HCT116 (cell line): ENCODE data around the gene SIGLECL1. TPM values are rescaled to one million over a fixed set of nuclear protein-coding genes. Genes with fewer than 3 reads are reported as not detected.

Experiments used
- ATAC-seq: fragments of 200-7000 bp; cut with Tn5 transposase; 2 replicates; pipeline ENCODE4 v1.9.1; 2020; ENCODE audit warnings: mild to moderate bottlenecking, moderate library complexity
- BruUV-seq: library from RNA; stranded (reverse); fragments of 400-500 nt; replicated peaks from 2 replicates; lab custom pipeline; 2021; lab: Mats Ljungman, UMichigan
- CTCF ChIA-PET: fragments of 300-600 bp; sonication (Branson Sonifier 250); formaldehyde crosslinking; loops from one replicate; lab custom pipeline; 2021; ENCODE audit warnings: antibody characterized with exemption; lab: Charles Lee
- POLR2A ChIA-PET: fragments of 300-600, 350-600 bp; sonication (Branson Sonifier 250); formaldehyde crosslinking; loops from one replicate; lab custom pipeline; 2021; ENCODE audit warnings: antibody characterized with exemption; lab: Charles Lee
- RAD21 ChIA-PET, 2 experiments: fragments of 300-600 bp; sonication (Branson Sonifier 250); formaldehyde crosslinking; loops; one replicate each; lab custom pipeline; 2023; ENCODE audit warnings: low total read pairs in 2 of 2; ENCODE audit not compliant: uncharacterized antibody in 2 of 2, unreplicated experiment in 2 of 2, low non-redundant PET in 1 of 2; lab: Charles Lee
- DNase-seq: peaks from one replicate; pipeline ENCODE4 v3.0.0-alpha.2; 2010; ENCODE audit warnings: low read depth, low spot score
- H2AFZ ChIP-seq: fragments of 200-600 bp; shearing (Covaris generic), sonication (generic); 2 replicates; pipeline ENCODE4 v1.6.1; 2017; ENCODE audit warnings: low read depth, mixed run types, mixed read lengths, antibody characterized with exemption, low read length; ENCODE audit not compliant: poor library complexity, severe bottlenecking
- H3K27ac ChIP-seq: 2 replicates; pipeline ENCODE4 v1.5.1; 2012; ENCODE audit warnings: low read depth, low read length
- H3K27me3 ChIP-seq: fragments of 200-600 bp; sonication (generic); 2 replicates; pipeline ENCODE4 v1.6.1; 2016; ENCODE audit warnings: mixed run types, low read length, mixed read lengths; ENCODE audit not compliant: insufficient read depth
- H3K36me3 ChIP-seq, 2 experiments: fragments of 200-500 bp in 1 of 2; fragments of 200-600 bp in 1 of 2; sonication (Bioruptor generic) in 1 of 2; sonication (generic) in 1 of 2; 2 replicates each; pipeline versions ENCODE4 v1.5.1 to v1.6.1; 2014 to 2016; ENCODE audit warnings: low read length in 2 of 2, inconsistent platforms in 1 of 2, mixed read lengths in 1 of 2, mixed run types in 1 of 2; ENCODE audit not compliant: insufficient read depth in 2 of 2, control insufficient read depth in 1 of 2
- H3K4me1 ChIP-seq, 2 experiments: fragments of 200-600 bp in 1 of 2; sonication (generic) in 1 of 2; 2 replicates each; pipeline versions ENCODE4 v1.5.1 to v1.6.1; 2012 to 2017; ENCODE audit warnings: low read length in 2 of 2, inconsistent platforms in 1 of 2, mild to moderate bottlenecking in 1 of 2, mixed read lengths in 1 of 2, mixed run types in 1 of 2, moderate library complexity in 1 of 2; ENCODE audit not compliant: insufficient read depth in 2 of 2, control insufficient read depth in 1 of 2
- H3K4me2 ChIP-seq: fragments of 200-600 bp; sonication (generic); 2 replicates; pipeline ENCODE4 v1.6.1; 2017; ENCODE audit warnings: mixed run types, low read length, mixed read lengths
- H3K4me3 ChIP-seq, 2 experiments: fragments of 200-600 bp in 1 of 2; sonication (generic) in 1 of 2; replicated peaks in 1 of 2; 2 replicates each; pipeline ENCODE4 v1.5.1; 2011 to 2016; ENCODE audit warnings: low read length in 2 of 2, control low read depth in 1 of 2, low read depth in 1 of 2, mild to moderate bottlenecking in 1 of 2, mixed read lengths in 1 of 2, mixed run types in 1 of 2
- H3K79me2 ChIP-seq: fragments of 200-600 bp; sonication (generic); 2 replicates; pipeline ENCODE4 v1.6.1; 2017; ENCODE audit warnings: mild to moderate bottlenecking, mixed run types, low read length, moderate library complexity, mixed read lengths; ENCODE audit not compliant: insufficient read depth
- H3K9ac ChIP-seq: fragments of 200-600 bp; sonication (generic); 2 replicates; pipeline ENCODE4 v1.6.1; 2016; ENCODE audit warnings: low read length, mixed read lengths
- H3K9me2 ChIP-seq: fragments of 200-600 bp; sonication (generic), shearing (Covaris generic); 2 replicates; pipeline ENCODE4 v1.6.1; 2017; ENCODE audit warnings: mixed run types, mild to moderate bottlenecking, moderate library complexity; ENCODE audit not compliant: insufficient read depth
- H3K9me3 ChIP-seq, 2 experiments: fragments of 200-500 bp in 1 of 2; fragments of 200-600 bp in 1 of 2; sonication (Bioruptor generic) in 1 of 2; sonication (generic) in 1 of 2; 2 replicates each; pipeline ENCODE4 v1.6.1; 2014 to 2017; ENCODE audit warnings: low read length in 2 of 2, mixed read lengths in 2 of 2, inconsistent platforms in 1 of 2, low read depth in 1 of 2, mild to moderate bottlenecking in 1 of 2, mixed run types in 1 of 2, moderate library complexity in 1 of 2; ENCODE audit not compliant: control insufficient read depth in 1 of 2, insufficient read depth in 1 of 2
- H4K20me1 ChIP-seq: fragments of 200-600 bp; sonication (generic), shearing (Covaris generic); 2 replicates; pipeline ENCODE4 v1.6.1; 2017; ENCODE audit warnings: mixed run types, mild to moderate bottlenecking, moderate library complexity; ENCODE audit not compliant: insufficient read depth
- CBX3 ChIP-seq: IDR thresholded peaks from 2 replicates; pipeline ENCODE4 v1.6.1; 2012; ENCODE audit warnings: low read depth
- EGR1 ChIP-seq: IDR thresholded peaks from 2 replicates; pipeline ENCODE4 v1.6.1; 2012; ENCODE audit warnings: low read depth
- ELF1 ChIP-seq: IDR thresholded peaks from 2 replicates; pipeline ENCODE4 v1.6.1; 2012; ENCODE audit warnings: low read depth, borderline replicate concordance
- EZH2 ChIP-seq: fragments of 200-600 bp; sonication (generic); IDR thresholded peaks from 2 replicates; pipeline ENCODE4 v1.6.1; 2017; ENCODE audit warnings: antibody characterized with exemption, mixed run types
- EZH2phosphoT487 ChIP-seq: fragments of 200-600 bp; IDR thresholded peaks from 2 replicates; pipeline ENCODE4 v1.6.1; 2018; ENCODE audit warnings: antibody characterized with exemption, borderline replicate concordance
- JUND ChIP-seq: IDR thresholded peaks from 2 replicates; pipeline ENCODE4 v1.6.1; 2012
- MAX ChIP-seq: IDR thresholded peaks from 2 replicates; pipeline ENCODE4 v1.6.1; 2012
- POLR2A ChIP-seq: IDR thresholded peaks from 2 replicates; pipeline ENCODE4 v1.7.0; 2011; ENCODE audit warnings: borderline replicate concordance; ENCODE audit not compliant: insufficient read depth, insufficient read length; ENCODE audit errors: extremely low read depth
- POLR2AphosphoS5 ChIP-seq: IDR thresholded peaks from 2 replicates; pipeline ENCODE4 v1.6.1; 2011; ENCODE audit warnings: mild to moderate bottlenecking, low read depth, low read length, moderate library complexity
- RAD21 ChIP-seq: IDR thresholded peaks from 2 replicates; pipeline ENCODE4 v1.6.1; 2012; ENCODE audit warnings: low read depth, mild to moderate bottlenecking
- SIN3A ChIP-seq: IDR thresholded peaks from 2 replicates; pipeline ENCODE4 v1.6.1; 2012; ENCODE audit warnings: low read depth
- SRF ChIP-seq: IDR thresholded peaks from 2 replicates; pipeline ENCODE4 v1.6.1; 2012; ENCODE audit warnings: low read depth
- TCF7L2 ChIP-seq: IDR thresholded peaks from 2 replicates; pipeline ENCODE4 v1.7.0; 2011; ENCODE audit warnings: borderline replicate concordance, inconsistent platforms; ENCODE audit not compliant: insufficient read depth, insufficient read length; ENCODE audit errors: extremely low read depth
- YY1 ChIP-seq: IDR thresholded peaks from 2 replicates; pipeline ENCODE4 v1.6.1; 2011; ENCODE audit warnings: low read length, low read depth, moderate library complexity, mild to moderate bottlenecking; ENCODE audit not compliant: insufficient replicate concordance; ENCODE audit errors: extremely low read depth
- ZBTB33 ChIP-seq: IDR thresholded peaks from 2 replicates; pipeline ENCODE4 v1.6.1; 2011; ENCODE audit warnings: mild to moderate bottlenecking, low read length, moderate library complexity; ENCODE audit not compliant: insufficient replicate concordance; ENCODE audit errors: extremely low read depth
- ZFX ChIP-seq: fragments of 450-650 bp; IDR thresholded peaks from 2 replicates; pipeline ENCODE4 v1.6.1; 2017
- ZNF274 ChIP-seq: fragments of 200-500 bp; sonication (Bioruptor generic); IDR thresholded peaks from 2 replicates; pipeline ENCODE4 v1.6.1; 2014; ENCODE audit warnings: mild to moderate bottlenecking, low read depth, low read length, inconsistent platforms
- intact Hi-C: fragments of 100-400 bp; cut with micrococcal nuclease; formaldehyde crosslinking; loops from 2 replicates; pipeline ENCODE4 v1.10.0; 2022
- total RNA-seq: library from RNA; stranded (reverse); gene quantifications from one replicate; pipeline ENCODE4 v1.2.1, GENCODE V29; 2021; ENCODE audit not compliant: unreplicated experiment

Gene SIGLECL1
- total RNA-seq, 1 experiment from 2014 or later = not detected

- H3K4me2 ChIP-seq = no peak overlapping the region
- POLR2A ChIA-PET = no interaction called here
- no peaks in the 10 kb centered on the region for H3K27me3 ChIP-seq
- RAD21 ChIA-PET = no interaction called here
- H3K36me3 ChIP-seq = no peaks in the 10 kb centered on the region
- H3K27ac ChIP-seq = no peak overlapping the region
- H3K4me3 ChIP-seq = no peak overlapping the region
- DNase-seq (no peak), ATAC-seq (no peak)
- H3K79me2 ChIP-seq = no peaks in the 10 kb centered on the region
- intact Hi-C loops = no loop called here
- H4K20me1 ChIP-seq = no peaks in the 10 kb centered on the region
- H3K9me3 ChIP-seq = no peaks in the 10 kb centered on the region
- CTCF ChIA-PET = no interaction called here
- H3K9me2 ChIP-seq = no peaks in the 10 kb centered on the region
- no peak overlapping the region for H3K9ac ChIP-seq
- H2AFZ ChIP-seq = no peak overlapping the region
- H3K4me1 ChIP-seq = no peaks in the 10 kb centered on the region
- TF ChIP-seq SIN3A (no peak), EZH2phosphoT487 (no peak)
- BruUV-seq = no TSS peak
These were observed 47.0 kb upstream of the SIGLECL1 start for GRCh38 chr19:51203916-51204315.

- H3K4me2 ChIP-seq = no peak overlapping the region
- no TSS peak for BruUV-seq
These were observed 46.6 kb upstream of the SIGLECL1 start for GRCh38 chr19:51204321-51204720.

More at GRCh38 chr19:51204321-51204720, 46.6 kb upstream of the SIGLECL1 start:
- Histone ChIP-seq H3K9ac (no peak overlapping the region), H3K27ac (no peak overlapping the region), H3K9me2 (no peaks in the 10 kb centered on the region), H3K36me3 (no peaks in the 10 kb centered on the region), H3K4me1 (no peaks in the 10 kb centered on the region), H3K27me3 (no peaks in the 10 kb centered on the region), H2AFZ (no peak overlapping the region), H3K9me3 (no peaks in the 10 kb centered on the region), H4K20me1 (no peaks in the 10 kb centered on the region), H3K4me3 (no peak overlapping the region), H3K79me2 (no peaks in the 10 kb centered on the region)
- ChIA-PET RAD21 (no interaction called here), CTCF (no interaction called here), POLR2A (no interaction called here)
- intact Hi-C loops = no loop called here
- DNase-seq = no peak
- ATAC-seq = no peak
- no peak for TF ChIP-seq YY1
- TF ChIP-seq POLR2AphosphoS5 = no peak
- TF ChIP-seq CBX3 = no peak
- no peak for TF ChIP-seq ZNF274
- TF ChIP-seq ELF1 = no peak
- TF ChIP-seq POLR2A = no peak
- no peak for TF ChIP-seq SIN3A
- TF ChIP-seq EZH2 = no peak
- TF ChIP-seq ZBTB33 = no peak
- no peak for TF ChIP-seq SRF
- TF ChIP-seq RAD21 = no peak
- no peak for TF ChIP-seq JUND
- TF ChIP-seq MAX = no peak
- TF ChIP-seq EGR1 = no peak
- TF ChIP-seq ZFX = no peak
- TF ChIP-seq TCF7L2 = no peak
